Natural killer cell treated with Interleukin-12 subunit alpha and Interleukin-12 subunit beta and Interleukin-15 and Interleukin-18, amount 100 ng/mL, for 72 hours (primary cell): ENCODE results near the gene PHC1. TPM values are rescaled to one million over a fixed set of nuclear protein-coding genes. Genes with fewer than 3 reads are reported as not detected.
"Not testable (repeated sequence)": the region's sequence is repeated elsewhere in the genome, so short reads cannot be mapped to it uniquely, and the experiment has no call there.

ENCODE experiments used
- ATAC-seq, 2 donors: fragments of 150-1000 bp; cut with Tn5 transposase in 1 of 2; sonication (Bioruptor Pico), chemical (Tn5 transposase) in 1 of 2; 2 replicates each; pipeline ENCODE4 v1.10.0; 2021
- DNase-seq: peaks from one replicate; pipeline ENCODE4 v3.0.0; 2022; ENCODE audit warnings: low spot score
- H3K27ac Mint-ChIP-seq, 2 donors: 1 replicate in 1 of 2; 2 replicates in 1 of 2; pipeline ENCODE4 v1.8.0; 2022; ENCODE audit warnings: mixed read lengths in 2 of 2, mild to moderate bottlenecking in 1 of 2, moderate library complexity in 1 of 2
- H3K27me3 Mint-ChIP-seq, 2 donors: 1 replicate in 1 of 2; 2 replicates in 1 of 2; pipeline ENCODE4 v1.8.0; 2022; ENCODE audit warnings: mixed read lengths in 2 of 2
- H3K36me3 Mint-ChIP-seq: one replicate; pipeline ENCODE4 v1.8.0; 2022; ENCODE audit warnings: mixed read lengths
- H3K4me1 Mint-ChIP-seq, 2 donors: 1 replicate in 1 of 2; 2 replicates in 1 of 2; pipeline ENCODE4 v1.8.0; 2022; ENCODE audit warnings: low read depth in 2 of 2, mixed read lengths in 2 of 2, mild to moderate bottlenecking in 1 of 2
- H3K4me3 Mint-ChIP-seq: one replicate; pipeline ENCODE4 v1.8.0; 2022; ENCODE audit warnings: mixed read lengths
- H3K9me3 Mint-ChIP-seq: 2 replicates; pipeline ENCODE4 v1.8.0; 2022; ENCODE audit warnings: mixed read lengths
- total RNA-seq, 2 donors: library from RNA; stranded (reverse); gene quantifications; one replicate each; pipeline ENCODE4 v1.2.3, GENCODE V29; 2022

Gene PHC1
- total RNA-seq, 2 donors from 2014 or later: 8.4 to 15.9 TPM

DNA sequence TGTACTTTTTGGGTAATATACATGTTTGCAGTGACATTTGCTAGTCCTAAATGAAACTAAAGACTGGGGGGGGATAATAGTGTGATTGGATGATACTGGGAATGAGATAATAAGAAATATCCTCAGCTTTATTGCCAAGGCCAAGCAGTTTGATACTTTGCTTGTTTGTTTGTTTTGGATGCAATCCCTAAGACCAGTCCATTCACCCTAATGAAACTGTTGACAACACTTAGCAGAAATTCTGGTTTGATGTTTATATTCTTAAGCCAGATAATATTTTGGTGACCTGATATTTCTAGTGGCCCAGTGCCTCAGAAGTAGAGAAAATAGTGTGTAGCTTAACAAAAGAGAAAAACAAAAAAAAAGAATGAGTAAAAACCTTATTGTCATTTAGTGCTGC, 1.8 kb downstream of the PHC1 start:
- H3K9me3 Mint-ChIP-seq: no peaks in the 10 kb centered on the region
- H3K27ac Mint-ChIP-seq: no peak overlapping the region

DNA sequence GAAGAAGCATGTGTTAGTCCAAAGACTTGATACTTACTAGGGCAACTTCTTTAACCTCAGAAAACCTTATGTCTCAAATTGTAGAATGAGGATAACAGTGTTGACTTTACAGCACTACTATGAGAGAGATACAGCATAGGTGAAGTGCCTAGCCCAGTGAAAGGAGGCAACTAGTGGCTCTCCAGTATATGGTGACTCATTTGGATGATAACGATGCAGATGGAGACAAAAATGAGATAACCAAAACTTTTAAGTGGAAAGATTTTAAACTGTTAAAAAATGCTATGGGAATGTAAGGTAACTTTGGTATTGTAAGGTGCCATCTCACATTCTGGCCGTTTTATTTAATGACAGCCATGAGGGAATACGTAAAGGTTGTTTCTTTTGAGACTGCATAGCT, 2.7 kb downstream of the PHC1 start:
- ATAC-seq (no peak), DNase-seq (no peak)
- Mint-ChIP-seq H3K4me1 (peaks cover 6 to 7% of the 10 kb centered on the region in 2 donors), H3K9me3 (no peaks in the 10 kb centered on the region), H3K4me3 (no peak overlapping the region), H3K36me3 (no peaks in the 10 kb centered on the region), H3K27me3 (no peaks in the 10 kb centered on the region), H3K27ac (no peak overlapping the region)

More for the DNA sequence above, 1.8 kb downstream of the PHC1 start:
- no peak for ATAC-seq
- Mint-ChIP-seq H3K36me3 (no peaks in the 10 kb centered on the region), H3K4me3 (no peak overlapping the region), H3K27me3 (no peaks in the 10 kb centered on the region), H3K4me1 (peaks cover 6 to 7% of the 10 kb centered on the region in 2 donors)
- no peak for DNase-seq

DNA sequence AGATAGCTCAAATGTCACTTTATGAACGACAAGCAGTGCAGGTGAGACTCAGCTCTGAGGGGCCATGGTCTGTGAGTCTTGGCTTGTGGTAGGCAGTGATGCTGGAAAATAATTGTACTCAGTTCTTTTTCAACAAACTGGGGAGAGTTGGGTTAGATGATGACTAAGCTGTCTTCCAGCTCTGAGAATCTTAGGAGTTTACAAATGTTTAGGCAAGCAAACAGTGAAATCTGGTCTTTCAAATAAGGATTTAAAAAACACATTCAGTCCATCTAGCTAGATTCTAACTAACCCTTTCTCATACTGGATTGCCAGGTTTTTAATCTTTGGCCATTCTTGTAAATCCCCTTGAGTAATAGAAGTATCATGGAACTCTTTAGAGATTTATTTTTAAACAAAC, 3.4 kb downstream of the PHC1 start:
- H3K27me3 Mint-ChIP-seq: no peaks in the 10 kb centered on the region
- H3K4me1 Mint-ChIP-seq: peaks cover 6 to 7% of the 10 kb centered on the region in 2 donors
- DNase-seq: no peak
- no peak for ATAC-seq
- no peak overlapping the region for H3K27ac Mint-ChIP-seq
- H3K36me3 Mint-ChIP-seq: peaks cover 6% of the 10 kb centered on the region
- no peak overlapping the region for H3K4me3 Mint-ChIP-seq
- H3K9me3 Mint-ChIP-seq: no peaks in the 10 kb centered on the region

DNA sequence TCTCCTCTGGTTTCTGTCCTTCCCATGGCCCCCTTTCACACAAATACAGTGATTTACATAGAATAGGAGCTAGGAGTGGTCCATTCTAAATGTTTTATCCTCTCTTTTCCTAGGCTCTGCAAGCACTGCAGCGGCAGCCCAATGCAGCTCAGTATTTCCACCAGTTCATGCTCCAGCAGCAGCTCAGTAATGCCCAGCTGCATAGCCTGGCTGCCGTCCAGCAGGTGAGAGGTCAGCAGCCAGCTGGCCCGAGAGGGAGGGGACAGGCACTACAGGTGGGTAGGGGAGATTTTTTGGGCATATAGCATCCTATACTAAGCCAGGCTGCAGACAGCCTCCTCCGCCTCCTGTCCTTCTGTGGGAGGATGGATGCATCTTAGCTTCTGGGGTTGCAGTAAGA, 5.3 kb downstream of the PHC1 start:
- H3K9me3 Mint-ChIP-seq, DNase-seq, ATAC-seq, H3K27me3 Mint-ChIP-seq, H3K4me1 Mint-ChIP-seq, H3K27ac Mint-ChIP-seq, H3K4me3 Mint-ChIP-seq: not testable (repeated sequence)
- H3K36me3 Mint-ChIP-seq: peaks cover 11% of the 10 kb centered on the region

DNA sequence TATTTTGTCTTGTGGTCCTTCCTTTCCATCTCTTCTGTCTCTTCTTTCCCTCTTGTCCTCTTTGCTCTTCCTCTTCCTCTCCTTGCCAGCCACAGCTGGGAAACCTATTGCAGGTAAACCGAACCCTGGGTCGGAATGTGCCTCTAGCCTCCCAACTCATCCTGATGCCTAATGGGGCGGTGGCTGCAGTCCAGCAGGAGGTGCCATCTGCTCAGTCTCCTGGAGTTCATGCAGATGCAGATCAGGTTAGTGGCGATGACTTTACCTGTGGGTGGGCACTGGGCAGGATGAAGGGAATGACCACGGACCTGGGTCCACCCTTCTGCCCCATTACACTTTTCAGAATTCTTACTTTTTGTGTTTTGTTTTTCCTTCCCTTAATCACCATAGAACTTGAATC, 8.2 kb downstream of the PHC1 start:
- Mint-ChIP-seq H3K9me3 (no peaks in the 10 kb centered on the region), H3K4me1 (no peaks in the 10 kb centered on the region), H3K27ac (no peak overlapping the region), H3K4me3 (no peak overlapping the region), H3K27me3 (no peaks in the 10 kb centered on the region), H3K36me3 (peaks cover 11% of the 10 kb centered on the region)
- ATAC-seq (no peak), DNase-seq (no peak)

DNA sequence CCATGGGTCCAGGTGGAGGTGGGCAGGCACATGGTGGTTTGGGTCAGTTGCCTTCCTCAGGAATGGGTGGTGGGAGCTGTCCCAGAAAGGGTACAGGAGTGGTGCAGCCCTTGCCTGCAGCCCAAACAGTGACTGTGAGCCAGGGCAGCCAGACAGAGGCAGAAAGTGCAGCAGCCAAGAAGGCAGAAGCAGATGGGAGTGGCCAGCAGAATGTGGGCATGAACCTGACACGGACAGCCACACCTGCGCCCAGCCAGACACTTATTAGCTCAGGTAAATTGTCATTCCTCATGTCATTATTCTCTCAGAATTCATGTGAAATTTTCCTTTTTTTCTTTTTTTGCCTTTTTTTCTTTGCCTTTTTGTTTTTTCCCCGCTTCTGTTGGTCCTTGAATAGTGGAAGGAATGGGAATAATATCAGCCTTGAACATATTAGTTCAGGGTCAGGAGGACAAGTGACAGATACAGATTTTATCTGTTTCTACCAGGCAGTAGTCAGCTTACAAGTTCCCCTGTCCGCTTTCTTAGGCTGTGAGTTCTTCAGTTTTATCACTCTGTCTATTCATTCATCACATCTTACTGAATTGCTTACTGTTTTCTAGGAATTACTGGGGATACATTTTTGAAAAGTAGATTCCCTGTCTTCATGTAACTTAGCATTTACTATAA, 16.5 kb downstream of the PHC1 start:
- DNase-seq, H3K27ac Mint-ChIP-seq, ATAC-seq, H3K4me1 Mint-ChIP-seq, H3K9me3 Mint-ChIP-seq, H3K27me3 Mint-ChIP-seq, H3K4me3 Mint-ChIP-seq: not testable (repeated sequence)
- H3K36me3 Mint-ChIP-seq: peaks cover 11% of the 10 kb centered on the region

DNA sequence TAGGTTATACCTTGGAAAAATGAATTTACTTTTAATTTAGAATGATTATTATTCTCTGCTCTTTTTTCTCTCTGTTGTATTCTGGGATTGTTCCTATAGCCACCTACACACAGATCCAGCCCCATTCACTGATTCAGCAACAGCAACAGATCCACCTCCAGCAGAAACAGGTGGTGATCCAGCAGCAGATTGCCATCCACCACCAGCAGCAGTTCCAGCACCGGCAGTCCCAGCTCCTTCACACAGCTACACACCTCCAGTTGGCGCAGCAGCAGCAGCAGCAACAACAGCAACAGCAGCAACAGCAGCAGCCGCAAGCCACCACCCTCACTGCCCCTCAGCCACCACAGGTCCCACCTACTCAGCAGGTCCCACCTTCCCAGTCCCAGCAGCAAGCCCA, 18.2 kb downstream of the PHC1 start:
- not testable (repeated sequence) for H3K4me3 Mint-ChIP-seq, ATAC-seq, H3K27ac Mint-ChIP-seq, H3K9me3 Mint-ChIP-seq, H3K4me1 Mint-ChIP-seq, H3K27me3 Mint-ChIP-seq, DNase-seq
- peaks cover 11% of the 10 kb centered on the region for H3K36me3 Mint-ChIP-seq

DNA sequence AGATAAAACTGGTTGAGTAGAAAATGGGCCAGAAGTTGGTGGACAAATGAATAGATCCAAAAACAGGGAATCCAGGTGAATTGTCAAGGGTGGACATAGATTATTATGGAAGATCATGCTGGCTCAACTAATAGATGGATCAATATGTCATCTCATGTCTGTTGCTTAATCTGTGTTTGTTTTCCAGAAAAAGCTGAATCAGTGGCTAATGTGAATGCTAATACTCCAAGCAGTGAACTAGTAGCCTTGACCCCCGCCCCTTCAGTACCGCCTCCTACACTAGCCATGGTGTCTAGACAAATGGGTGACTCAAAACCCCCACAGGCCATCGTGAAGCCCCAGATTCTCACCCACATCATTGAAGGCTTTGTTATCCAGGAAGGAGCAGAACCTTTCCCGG, 19.8 kb downstream of the PHC1 start:
- H3K27me3 Mint-ChIP-seq, H3K27ac Mint-ChIP-seq, ATAC-seq, H3K4me1 Mint-ChIP-seq, H3K4me3 Mint-ChIP-seq, DNase-seq, H3K9me3 Mint-ChIP-seq: not testable (repeated sequence)
- H3K36me3 Mint-ChIP-seq: peaks cover 17% of the 10 kb centered on the region

DNA sequence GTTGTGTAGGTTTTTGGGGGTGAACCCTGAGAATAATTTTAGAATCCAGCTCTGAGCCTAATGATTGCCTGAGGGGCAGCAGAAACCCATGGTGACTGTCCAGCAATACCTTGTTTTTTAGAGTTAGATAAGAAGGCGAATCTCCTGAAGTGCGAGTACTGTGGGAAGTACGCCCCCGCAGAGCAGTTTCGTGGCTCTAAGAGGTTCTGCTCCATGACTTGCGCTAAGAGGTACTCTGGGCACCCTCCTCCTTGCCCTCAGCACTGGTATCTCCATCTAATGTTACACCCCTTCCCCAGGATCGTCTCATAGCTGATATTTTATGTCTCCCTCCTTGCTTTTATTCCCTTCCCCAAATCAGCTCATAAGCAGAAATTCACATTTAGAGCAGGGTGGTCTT, 22.4 kb downstream of the PHC1 start:
- Mint-ChIP-seq H3K27ac (no peak overlapping the region), H3K4me1 (no peaks in the 10 kb centered on the region), H3K9me3 (no peaks in the 10 kb centered on the region), H3K4me3 (no peak overlapping the region), H3K27me3 (no peaks in the 10 kb centered on the region), H3K36me3 (peaks cover 24% of the 10 kb centered on the region)
- no peak for DNase-seq
- no peak for ATAC-seq

DNA sequence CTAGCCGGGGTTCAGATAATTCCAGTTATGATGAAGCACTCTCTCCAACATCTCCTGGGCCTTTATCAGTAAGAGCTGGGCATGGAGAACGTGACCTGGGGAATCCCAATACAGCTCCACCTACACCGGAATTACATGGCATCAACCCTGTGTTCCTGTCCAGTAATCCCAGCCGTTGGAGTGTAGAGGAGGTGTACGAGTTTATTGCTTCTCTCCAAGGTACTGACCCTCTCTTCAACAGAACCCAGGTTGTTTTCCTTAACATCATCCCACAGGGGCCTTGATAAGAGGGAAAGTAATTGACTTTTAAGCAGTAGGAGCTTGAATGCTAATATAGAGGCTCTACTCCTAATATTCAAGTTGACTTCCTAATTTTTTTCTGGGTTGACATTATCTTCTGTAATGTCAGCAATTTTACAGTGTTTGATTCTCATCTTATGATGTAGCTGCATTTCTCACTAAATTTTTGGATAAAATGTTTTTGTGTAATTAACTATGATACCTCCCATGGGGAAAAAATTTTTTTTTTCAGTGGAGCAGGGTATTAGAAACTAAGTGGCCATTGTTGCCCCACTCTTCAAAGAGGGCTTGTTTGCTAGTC, 23.6 kb downstream of the PHC1 start:
- H3K36me3 Mint-ChIP-seq: peaks cover 33% of the 10 kb centered on the region
- not testable (repeated sequence) for H3K27ac Mint-ChIP-seq, H3K4me1 Mint-ChIP-seq, ATAC-seq, H3K27me3 Mint-ChIP-seq, H3K4me3 Mint-ChIP-seq, H3K9me3 Mint-ChIP-seq, DNase-seq

DNA sequence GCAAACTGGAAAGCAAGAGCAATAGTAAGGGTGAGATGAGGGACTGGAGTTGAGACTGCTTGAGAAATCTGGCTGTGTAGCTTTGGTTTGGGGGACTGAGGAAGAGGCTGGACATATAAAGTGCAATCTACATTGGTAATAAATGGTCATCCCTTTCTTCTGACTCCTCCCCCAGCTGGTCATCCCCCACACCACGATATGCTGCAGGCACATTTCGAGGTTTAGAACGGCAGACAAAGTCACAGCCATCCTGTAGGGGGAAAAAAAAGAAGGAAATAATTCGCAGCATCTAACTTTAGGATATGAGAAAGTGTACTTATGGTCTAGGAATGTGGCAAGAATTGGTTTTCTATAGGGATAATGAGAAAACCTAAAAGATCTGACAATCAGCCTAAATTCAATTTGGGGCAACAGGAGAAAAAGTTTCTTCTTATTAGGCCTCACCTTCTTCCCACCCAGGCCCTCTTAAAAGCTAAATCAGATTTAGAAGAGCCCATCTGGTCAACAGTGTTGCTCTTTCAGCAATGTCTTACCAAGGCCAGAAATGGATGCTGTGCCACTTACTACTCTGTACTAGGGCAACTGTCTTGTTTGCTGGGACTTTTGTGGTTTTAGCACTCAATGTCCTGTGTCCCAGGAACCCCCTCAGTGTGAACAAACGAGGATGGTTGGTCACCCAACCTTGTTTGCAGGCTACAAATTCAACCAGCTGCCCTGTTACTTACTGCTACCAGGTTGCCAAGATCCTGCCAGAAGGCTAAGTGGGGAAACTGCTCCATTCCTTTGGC, 27.6 kb downstream of the PHC1 start:
- Mint-ChIP-seq H3K36me3 (peaks cover 41% of the 10 kb centered on the region), H3K9me3 (no peaks in the 10 kb centered on the region), H3K4me3 (no peak overlapping the region), H3K4me1 (peaks cover 17 to 22% of the 10 kb centered on the region in 2 donors), H3K27me3 (no peaks in the 10 kb centered on the region), H3K27ac (peak overlapping the region; percentile 11 to 45)
- no peak for ATAC-seq
- no peak for DNase-seq

DNA sequence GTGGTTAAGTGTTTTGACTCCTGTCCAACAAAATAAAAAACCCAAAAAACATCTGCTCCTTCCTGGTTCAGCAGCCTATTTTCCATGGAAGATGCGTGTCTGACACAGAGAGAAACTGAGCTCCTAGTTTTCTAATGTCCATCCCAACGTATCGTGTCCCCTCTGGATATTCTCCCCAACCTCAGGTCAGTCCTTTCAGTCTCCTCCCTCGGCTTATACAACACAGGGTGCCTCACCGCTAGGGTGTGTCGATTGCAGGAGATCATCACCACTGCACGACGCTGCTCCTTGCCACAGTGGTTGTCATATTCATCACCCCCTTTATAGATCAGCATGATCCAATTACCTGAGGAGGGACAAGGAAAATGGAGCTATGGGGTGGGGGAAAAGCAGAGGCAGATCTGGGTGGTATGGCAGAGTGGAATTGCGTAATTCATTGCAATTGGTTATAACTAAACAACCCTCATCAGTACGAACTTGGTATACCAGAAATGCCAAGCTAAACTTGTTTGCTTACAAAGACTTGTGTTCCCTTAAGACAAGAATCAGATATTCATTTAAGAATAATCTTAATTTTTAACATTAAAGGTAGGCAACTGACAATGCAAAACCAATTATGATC, 29.4 kb downstream of the PHC1 start:
- peaks cover 44% of the 10 kb centered on the region for H3K36me3 Mint-ChIP-seq
- no peak for ATAC-seq
- DNase-seq: no peak
- peaks cover 32 to 33% of the 10 kb centered on the region in 2 donors for H3K4me1 Mint-ChIP-seq
- no peak overlapping the region for H3K27ac Mint-ChIP-seq
- H3K4me3 Mint-ChIP-seq: no peak overlapping the region
- H3K27me3 Mint-ChIP-seq: no peaks in the 10 kb centered on the region
- no peaks in the 10 kb centered on the region for H3K9me3 Mint-ChIP-seq

DNA sequence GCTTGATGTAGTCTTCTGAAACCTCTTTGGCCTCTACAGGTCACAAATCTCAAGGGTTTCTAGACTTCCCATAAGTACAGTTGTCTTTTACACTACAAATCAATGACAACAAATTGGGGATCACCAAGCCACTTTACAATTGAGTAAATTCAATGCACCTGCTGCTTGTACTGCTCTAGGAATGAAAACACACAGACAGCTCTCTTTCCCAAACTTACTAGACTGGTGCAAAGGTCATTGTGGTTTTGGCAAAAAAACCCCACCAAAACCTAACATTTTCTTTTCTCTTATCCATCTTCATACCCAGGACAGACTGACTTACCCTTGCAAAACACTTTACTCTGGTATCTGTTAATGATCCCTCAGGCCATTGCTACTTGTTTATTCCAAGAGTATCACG, 32.4 kb downstream of the PHC1 start:
- Mint-ChIP-seq H3K27me3 (no peaks in the 10 kb centered on the region), H3K36me3 (peaks cover 41% of the 10 kb centered on the region), H3K27ac (peak overlapping the region; percentile 96 to 97), H3K9me3 (no peaks in the 10 kb centered on the region), H3K4me1 (peaks cover 45 to 53% of the 10 kb centered on the region in 2 donors), H3K4me3 (peak overlapping the region; percentile 99)
- DNase-seq (no peak), ATAC-seq (no peak)

DNA sequence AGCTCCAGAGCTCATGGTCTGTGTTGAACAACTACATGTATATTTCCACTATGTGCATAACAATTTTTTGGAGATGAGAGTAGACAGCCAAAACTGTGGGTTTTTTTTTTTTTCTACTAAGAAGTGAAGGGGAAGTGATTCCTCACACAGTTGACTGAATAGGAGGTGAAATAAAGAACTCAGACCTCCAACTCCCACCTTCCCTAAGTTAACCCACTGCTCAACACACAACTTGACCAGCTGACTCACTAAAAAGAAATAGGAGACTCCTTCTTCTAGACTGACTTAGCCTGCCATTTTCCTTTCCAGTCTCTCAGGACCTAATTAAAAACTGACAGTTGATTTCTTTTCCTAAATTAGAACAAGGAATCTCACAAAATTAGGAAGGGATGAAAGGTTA, 33.4 kb downstream of the PHC1 start:
- Mint-ChIP-seq H3K27me3 (no peaks in the 10 kb centered on the region), H3K36me3 (peaks cover 32% of the 10 kb centered on the region), H3K27ac (peak overlapping the region; percentile 96 to 97), H3K9me3 (no peaks in the 10 kb centered on the region), H3K4me1 (peaks cover 47 to 56% of the 10 kb centered on the region in 2 donors), H3K4me3 (peak overlapping the region; percentile 99)
- ATAC-seq (no peak), DNase-seq (no peak)
